NOMO-1 (cell line): ENCODE results near the gene TOX3.

Experiments
- DNase-seq, 2 experiments: peaks; one replicate each; lab custom pipeline; 2025; ENCODE audit not compliant: unreplicated experiment in 2 of 2; lab: John Stamatoyannopoulos, UW

Gene TOX3

GRCh38 chr16:52405441-52405840 lies 141.5 kb downstream of the TOX3 start:
- DNase-seq = no peak

- no peak for DNase-seq
These were observed 142.4 kb downstream of the TOX3 start for GRCh38 chr16:52404546-52404945.

- no peak for DNase-seq
These were observed 147.8 kb downstream of the TOX3 start for GRCh38 chr16:52399116-52399515.

- DNase-seq = no peak
These were observed 148.4 kb downstream of the TOX3 start for GRCh38 chr16:52398491-52398960.

- no peak for DNase-seq
These were observed 148.9 kb downstream of the TOX3 start for GRCh38 chr16:52398021-52398420.

- no peak for DNase-seq
These were observed 153.5 kb downstream of the TOX3 start for GRCh38 chr16:52393448-52393847.

GRCh38 chr16:52389045-52389444 lies 157.9 kb downstream of the TOX3 start:
- no peak for DNase-seq
